ENCODE results near the gene ANAPC4. TPM values are rescaled to one million over a fixed set of nuclear protein-coding genes. Genes with fewer than 3 reads are reported as not detected.
"Not testable (repeated sequence)": the region's sequence is repeated elsewhere in the genome, so short reads cannot be mapped to it uniquely, and the experiment has no call there.

Gene ANAPC4
- total RNA-seq, 1 donor from 2014 or later = 33.0 TPM

DNA sequence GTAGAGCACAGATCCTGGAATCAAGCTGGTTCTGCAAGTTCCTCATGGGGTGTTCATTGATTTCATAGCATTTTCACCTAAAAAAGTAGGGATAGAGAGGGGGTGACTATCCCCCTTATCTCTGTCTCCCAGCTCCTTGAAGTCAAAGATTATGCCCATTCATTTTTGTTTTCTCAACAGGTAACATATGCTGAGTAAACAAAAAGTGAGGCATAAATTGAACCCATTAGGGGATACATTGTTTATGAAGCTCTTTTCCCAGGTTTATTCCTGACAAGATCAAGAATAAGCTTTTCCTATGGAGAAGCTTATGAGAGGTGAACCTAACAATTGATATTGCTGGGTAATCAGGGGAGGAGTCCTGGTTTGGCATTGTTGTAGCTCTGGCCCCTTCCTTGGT, 9.2 kb upstream of the ANAPC4 start:
- no peak for TF ChIP-seq CTCF (IDR thresholded peaks at IDR 0.05)
- no peak for DNase-seq
- Histone ChIP-seq H3K4me3 (no peak overlapping the region), H3K27me3 (no peaks in the 10 kb centered on the region), H3K9me3 (no peaks in the 10 kb centered on the region), H3K4me1 (no peaks in the 10 kb centered on the region), H3K27ac (no peak overlapping the region), H3K36me3 (peaks cover 6% of the 10 kb centered on the region)
- intact Hi-C loops (cut with DNase I) = no loop called here
- ATAC-seq = no peak

DNA sequence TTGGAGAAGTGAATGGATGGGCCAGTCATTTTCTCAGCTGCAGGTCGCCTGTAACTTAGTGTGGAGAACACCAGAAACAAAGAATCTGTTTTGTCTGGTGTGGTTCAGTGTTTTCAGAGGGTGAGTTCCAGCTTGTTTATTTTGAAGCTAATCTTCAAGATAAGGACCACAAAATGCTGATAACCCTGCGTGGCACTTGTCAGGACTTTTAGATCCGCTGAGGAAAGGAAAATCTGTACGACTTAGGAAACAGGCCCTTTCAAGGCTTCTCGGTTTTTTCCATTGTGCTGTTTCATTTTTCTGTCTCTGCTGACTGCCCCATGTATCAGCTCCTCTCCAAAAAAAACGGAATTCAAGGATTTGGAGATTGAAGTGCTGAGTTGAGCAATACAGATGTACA, 8.7 kb upstream of the ANAPC4 start:
- no peaks in the 10 kb centered on the region for H3K27me3 ChIP-seq
- no peak overlapping the region for H3K4me3 ChIP-seq
- DNase-seq = no peak
- intact Hi-C loops (cut with DNase I) = no loop called here
- no peak for ATAC-seq
- no peak for TF ChIP-seq CTCF (IDR thresholded peaks at IDR 0.05)
- peaks cover 6% of the 10 kb centered on the region for H3K36me3 ChIP-seq
- no peaks in the 10 kb centered on the region for H3K9me3 ChIP-seq
- H3K27ac ChIP-seq = no peak overlapping the region
- H3K4me1 ChIP-seq = no peaks in the 10 kb centered on the region

GRCh38 chr4:25370242-25370641, 6.8 kb upstream of the ANAPC4 start:
- Histone ChIP-seq H3K27ac (no peak overlapping the region), H3K36me3 (no peaks in the 10 kb centered on the region), H3K27me3 (no peaks in the 10 kb centered on the region), H3K4me3 (no peak overlapping the region), H3K9me3 (no peaks in the 10 kb centered on the region), H3K4me1 (no peaks in the 10 kb centered on the region)
- no peak for TF ChIP-seq CTCF (IDR thresholded peaks at IDR 0.05)
- no peak for ATAC-seq
- no peak for DNase-seq
- intact Hi-C loops (cut with DNase I) = no loop called here

DNA sequence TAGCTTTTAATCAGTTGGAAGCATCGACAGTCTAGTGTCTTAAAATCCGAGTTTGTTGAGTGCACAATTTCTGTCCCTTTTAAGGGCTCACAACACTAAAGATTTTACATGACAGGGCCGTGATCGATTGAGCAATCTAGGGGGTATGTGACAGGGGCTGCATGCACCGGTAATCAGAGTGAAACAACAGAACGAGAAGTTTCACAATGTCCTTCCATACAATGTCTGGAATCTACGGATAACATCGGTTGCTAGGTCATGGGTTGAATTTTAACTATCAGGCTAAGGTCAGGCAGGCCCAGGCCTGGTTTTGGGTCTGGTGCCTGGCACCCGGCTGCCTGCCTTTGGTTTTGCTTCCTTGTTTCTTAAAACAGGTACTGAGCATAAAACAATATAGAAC, 4.5 kb upstream of the ANAPC4 start:
- H3K9me3 ChIP-seq; H3K27ac ChIP-seq; DNase-seq; H3K36me3 ChIP-seq; ATAC-seq; H3K4me3 ChIP-seq; H3K4me1 ChIP-seq; H3K27me3 ChIP-seq; intact Hi-C loops (cut with DNase I): not testable (repeated sequence)

DNA sequence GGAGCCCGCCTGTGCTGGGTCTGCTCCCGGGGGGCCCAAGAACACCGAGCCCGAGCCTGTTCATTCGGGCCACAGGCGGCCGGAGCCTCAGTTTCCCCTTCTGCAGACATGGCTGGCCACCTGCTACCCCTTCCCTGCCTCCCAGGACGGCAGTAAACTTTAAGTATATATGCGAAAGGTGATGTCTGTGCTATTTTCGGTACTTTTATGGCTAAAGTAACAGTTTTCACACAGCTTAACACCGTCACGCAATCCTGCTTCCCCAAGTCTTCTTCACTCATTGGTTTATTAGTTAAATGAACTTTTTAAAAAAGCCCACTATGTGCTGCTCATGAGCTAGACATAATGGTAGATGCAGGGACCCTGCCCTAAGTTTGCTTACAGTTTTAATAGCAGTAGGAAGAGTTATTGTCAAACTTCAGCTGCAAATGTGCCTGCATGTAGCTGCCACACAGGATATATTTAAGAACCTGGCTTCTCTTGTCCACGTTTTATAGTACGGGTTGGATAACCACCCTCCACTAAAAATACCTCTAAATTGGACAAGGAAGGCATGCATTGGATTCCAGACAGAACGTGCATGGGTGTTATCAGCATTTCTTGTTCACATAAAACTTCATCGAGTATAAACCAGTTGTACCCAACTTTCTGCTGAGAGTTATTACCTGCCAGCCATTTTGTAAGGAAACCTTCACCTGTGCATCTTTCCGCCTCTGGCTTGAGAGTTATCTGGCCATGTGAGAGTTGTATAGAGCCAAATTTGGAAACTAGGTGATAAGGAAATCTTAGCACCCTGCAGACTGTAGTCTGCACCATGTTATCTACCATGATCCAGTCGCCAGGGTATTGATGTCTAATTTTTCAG, 741 bp downstream of the ANAPC4 start:
- H3K4me1 ChIP-seq = peaks cover 12% of the 10 kb centered on the region
- H3K9me3 ChIP-seq = no peaks in the 10 kb centered on the region
- DNase-seq (no peak), ATAC-seq (no peak)
- H3K27ac ChIP-seq = peak overlapping the region; percentile 75
- intact Hi-C loops (cut with DNase I) = no loop called here
- TF ChIP-seq CTCF (IDR thresholded peaks at IDR 0.05) = no peak
- peak overlapping the region; percentile 97 for H3K4me3 ChIP-seq
- peaks cover 20% of the 10 kb centered on the region for H3K36me3 ChIP-seq
- no peaks in the 10 kb centered on the region for H3K27me3 ChIP-seq

GRCh38 chr4:25378437-25378743, 1.3 kb downstream of the ANAPC4 start:
- peak overlapping the region; percentile 97 for H3K4me3 ChIP-seq
- no peak for ATAC-seq
- no peak for DNase-seq
- no peak overlapping the region for H3K27ac ChIP-seq
- H3K27me3 ChIP-seq = no peaks in the 10 kb centered on the region
- H3K4me1 ChIP-seq = peaks cover 12% of the 10 kb centered on the region
- no peak for TF ChIP-seq CTCF (IDR thresholded peaks at IDR 0.05)
- intact Hi-C loops (cut with DNase I) = no loop called here
- no peaks in the 10 kb centered on the region for H3K9me3 ChIP-seq
- H3K36me3 ChIP-seq = peaks cover 22% of the 10 kb centered on the region

Data from upper lobe of right lung (tissue), 1 donor.